CD4-positive, alpha-beta T cell (primary cell): ENCODE data around the gene MYO1E. TPM values are rescaled to one million over a fixed set of nuclear protein-coding genes. Genes with fewer than 3 reads are reported as not detected.

ENCODE experiments used
- ATAC-seq: fragments of 200-7000 bp; cut with Tn5 transposase; one replicate; pipeline ENCODE4 v1.10.0; 2022; ENCODE audit warnings: mild to moderate bottlenecking; ENCODE audit not compliant: poor library complexity
- CTCF ChIA-PET: fragments of 350-600 bp; sonication (Branson Sonifier 250); formaldehyde crosslinking; loops from one replicate; lab custom pipeline; 2021; ENCODE audit warnings: antibody characterized with exemption, inconsistent platforms; lab: Charles Lee
- POLR2A ChIA-PET: fragments of 350-600 bp; sonication (Branson Sonifier 250); formaldehyde crosslinking; loops from one replicate; lab custom pipeline; 2021; ENCODE audit warnings: antibody characterized with exemption, inconsistent platforms; lab: Charles Lee
- DNase-seq, 14 experiments: peaks; one replicate each; pipeline ENCODE4 v3.0.0-alpha.2; 2013 to 2020; ENCODE audit warnings: mixed read lengths in 2 of 14
- H3K27ac ChIP-seq, 2 donors: one replicate each; pipeline versions ENCODE4 v1.5.1 to v1.7.0; 2013; ENCODE audit warnings: low read length in 2 of 2, low read depth in 1 of 2, mild to moderate bottlenecking in 1 of 2
- H3K27me3 ChIP-seq, 2 experiments: 1 replicate in 1 of 2; 2 replicates in 1 of 2; pipeline versions ENCODE4 v1.6.1 to v1.7.0; 2013; ENCODE audit warnings: low read length in 2 of 2, control low read depth in 1 of 2, mild to moderate bottlenecking in 1 of 2, moderate library complexity in 1 of 2; ENCODE audit not compliant: insufficient read depth in 2 of 2, control insufficient read depth in 1 of 2
- H3K36me3 ChIP-seq: one replicate; pipeline ENCODE4 v1.6.1; 2013; ENCODE audit warnings: low read length, control low read depth; ENCODE audit not compliant: insufficient read depth
- H3K4me1 ChIP-seq: one replicate; pipeline ENCODE4 v1.6.1; 2013; ENCODE audit warnings: low read length, control low read depth; ENCODE audit not compliant: insufficient read depth
- H3K4me3 ChIP-seq: one replicate; pipeline ENCODE4 v1.5.1; 2013; ENCODE audit warnings: mild to moderate bottlenecking, low read length, moderate library complexity
- H3K9me3 ChIP-seq, 2 experiments: 1 replicate in 1 of 2; 2 replicates in 1 of 2; pipeline versions ENCODE4 v1.6.1 to v1.7.0; 2013; ENCODE audit warnings: low read length in 2 of 2, mild to moderate bottlenecking in 2 of 2, control low read depth in 1 of 2, moderate library complexity in 1 of 2; ENCODE audit not compliant: control insufficient read depth in 1 of 2, insufficient read depth in 1 of 2
- H3K27ac Mint-ChIP-seq: one replicate; pipeline ENCODE4 v1.8.0; 2020; ENCODE audit warnings: mixed read lengths
- H3K27me3 Mint-ChIP-seq: one replicate; pipeline ENCODE4 v1.8.0; 2021; ENCODE audit warnings: mixed read lengths
- H3K36me3 Mint-ChIP-seq: one replicate; pipeline ENCODE4 v1.8.0; 2021; ENCODE audit warnings: low read depth, mixed read lengths
- H3K4me1 Mint-ChIP-seq: one replicate; pipeline ENCODE4 v1.8.0; 2021; ENCODE audit warnings: low read depth, mixed read lengths
- H3K4me3 Mint-ChIP-seq: one replicate; pipeline ENCODE4 v1.8.0; 2020; ENCODE audit warnings: mild to moderate bottlenecking, mixed read lengths
- H3K9me3 Mint-ChIP-seq: one replicate; pipeline ENCODE4 v1.8.0; 2020; ENCODE audit warnings: mixed read lengths
- intact Hi-C, 2 experiments: fragments of 100-400 bp; cut with DNase I in 1 of 2; cut with micrococcal nuclease in 1 of 2; formaldehyde crosslinking; loops; one replicate each; pipeline versions ENCODE4 v1.15.1 to v1.9.0; 2023 to 2025; cut with DNase I, micrococcal nuclease
- total RNA-seq, 174 experiments: library from RNA in 2 of 174; stranded (reverse) in 2 of 174; gene quantifications; one replicate each; pipeline ENCODE4 v1.2.3 and lab custom pipeline; 2021 to 2026
- TF ChIP-seq, protein P1 (sequence below): fragments of 200-600 bp; IDR thresholded peaks from one replicate; pipeline ENCODE4 v1.8.0; 2022; ENCODE audit warnings: antibody characterized with exemption, mild to moderate bottlenecking

MYO1E gene
- total RNA-seq, 2 experiments from 2014 or later = 0.59 to 0.63 TPM

DNA sequence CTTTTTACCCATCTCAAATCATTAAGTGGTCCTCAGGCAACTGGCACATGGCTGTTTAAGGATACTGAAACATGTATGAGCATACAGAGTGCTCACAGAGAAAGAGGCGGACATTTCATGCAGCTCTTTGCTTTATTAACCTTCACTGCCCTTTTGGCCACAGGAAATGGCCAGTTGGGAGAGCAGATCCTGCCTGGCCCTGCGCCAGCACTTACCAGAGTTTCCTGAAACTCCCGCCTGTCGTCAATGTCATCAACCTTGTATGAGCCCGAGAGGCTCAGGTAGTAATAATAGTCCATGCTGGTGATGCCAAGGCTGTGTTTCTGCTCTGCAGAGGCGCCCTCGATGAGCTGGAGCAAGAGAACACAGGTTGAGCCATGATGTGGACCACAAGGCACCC, 148.2 kb downstream of the MYO1E start:
- peaks cover 12% of the 10 kb centered on the region for H3K27me3 Mint-ChIP-seq
- no peak overlapping the region for H3K27ac ChIP-seq
- no peak for DNase-seq
- no peaks in the 10 kb centered on the region for H3K9me3 Mint-ChIP-seq
- peaks cover 0 to 3% of the 10 kb centered on the region in 2 experiments for H3K27me3 ChIP-seq
- intact Hi-C loops = no loop called here
- H3K4me3 ChIP-seq = no peak overlapping the region
- H3K27ac Mint-ChIP-seq = no peak overlapping the region
- H3K4me1 ChIP-seq = no peaks in the 10 kb centered on the region
- H3K4me1 Mint-ChIP-seq = no peaks in the 10 kb centered on the region
- H3K36me3 ChIP-seq = no peaks in the 10 kb centered on the region
- H3K36me3 Mint-ChIP-seq = no peaks in the 10 kb centered on the region
- CTCF ChIA-PET = no interaction called here
- H3K4me3 Mint-ChIP-seq = no peak overlapping the region
- POLR2A ChIA-PET = no interaction called here
- ATAC-seq = no peak
- peaks cover 0 to 3% of the 10 kb centered on the region in 2 experiments for H3K9me3 ChIP-seq
- TF ChIP-seq, protein P1, sequence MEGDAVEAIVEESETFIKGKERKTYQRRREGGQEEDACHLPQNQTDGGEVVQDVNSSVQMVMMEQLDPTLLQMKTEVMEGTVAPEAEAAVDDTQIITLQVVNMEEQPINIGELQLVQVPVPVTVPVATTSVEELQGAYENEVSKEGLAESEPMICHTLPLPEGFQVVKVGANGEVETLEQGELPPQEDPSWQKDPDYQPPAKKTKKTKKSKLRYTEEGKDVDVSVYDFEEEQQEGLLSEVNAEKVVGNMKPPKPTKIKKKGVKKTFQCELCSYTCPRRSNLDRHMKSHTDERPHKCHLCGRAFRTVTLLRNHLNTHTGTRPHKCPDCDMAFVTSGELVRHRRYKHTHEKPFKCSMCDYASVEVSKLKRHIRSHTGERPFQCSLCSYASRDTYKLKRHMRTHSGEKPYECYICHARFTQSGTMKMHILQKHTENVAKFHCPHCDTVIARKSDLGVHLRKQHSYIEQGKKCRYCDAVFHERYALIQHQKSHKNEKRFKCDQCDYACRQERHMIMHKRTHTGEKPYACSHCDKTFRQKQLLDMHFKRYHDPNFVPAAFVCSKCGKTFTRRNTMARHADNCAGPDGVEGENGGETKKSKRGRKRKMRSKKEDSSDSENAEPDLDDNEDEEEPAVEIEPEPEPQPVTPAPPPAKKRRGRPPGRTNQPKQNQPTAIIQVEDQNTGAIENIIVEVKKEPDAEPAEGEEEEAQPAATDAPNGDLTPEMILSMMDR = no peak

DNA sequence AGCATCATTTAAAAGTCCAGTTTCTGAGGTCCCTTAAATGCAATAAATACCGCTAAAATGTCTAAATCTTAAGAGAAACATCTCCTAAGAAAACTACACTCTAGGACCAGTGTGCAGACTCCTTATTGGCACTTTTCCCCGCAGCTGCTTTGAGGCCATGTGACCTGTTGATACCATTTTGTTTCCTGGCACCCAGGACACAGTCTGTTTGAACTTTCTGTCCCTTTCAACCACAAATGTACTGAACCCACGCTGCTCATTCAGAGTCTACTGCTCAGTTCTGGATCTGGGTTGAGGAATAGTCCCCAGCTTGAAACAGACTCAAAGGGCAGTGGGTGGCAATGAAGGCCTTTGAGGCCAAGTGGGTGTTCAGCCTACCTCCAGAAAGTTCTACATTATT, 148.9 kb downstream of the MYO1E start:
- Mint-ChIP-seq H3K27me3 (peaks cover 12% of the 10 kb centered on the region), H3K27ac (no peak overlapping the region), H3K4me3 (no peak overlapping the region), H3K9me3 (no peaks in the 10 kb centered on the region), H3K4me1 (no peaks in the 10 kb centered on the region), H3K36me3 (no peaks in the 10 kb centered on the region)
- H3K27ac ChIP-seq = no peak overlapping the region
- peaks cover 0 to 3% of the 10 kb centered on the region in 2 experiments for H3K27me3 ChIP-seq
- peaks cover 0 to 3% of the 10 kb centered on the region in 2 experiments for H3K9me3 ChIP-seq
- ATAC-seq (no peak), DNase-seq (no peak)
- H3K4me1 ChIP-seq = no peaks in the 10 kb centered on the region
- intact Hi-C loops = no loop called here
- ChIA-PET POLR2A (no interaction called here), CTCF (no interaction called here)
- TF ChIP-seq, protein P1 = no peak
- H3K4me3 ChIP-seq = no peak overlapping the region
- H3K36me3 ChIP-seq = no peaks in the 10 kb centered on the region

DNA sequence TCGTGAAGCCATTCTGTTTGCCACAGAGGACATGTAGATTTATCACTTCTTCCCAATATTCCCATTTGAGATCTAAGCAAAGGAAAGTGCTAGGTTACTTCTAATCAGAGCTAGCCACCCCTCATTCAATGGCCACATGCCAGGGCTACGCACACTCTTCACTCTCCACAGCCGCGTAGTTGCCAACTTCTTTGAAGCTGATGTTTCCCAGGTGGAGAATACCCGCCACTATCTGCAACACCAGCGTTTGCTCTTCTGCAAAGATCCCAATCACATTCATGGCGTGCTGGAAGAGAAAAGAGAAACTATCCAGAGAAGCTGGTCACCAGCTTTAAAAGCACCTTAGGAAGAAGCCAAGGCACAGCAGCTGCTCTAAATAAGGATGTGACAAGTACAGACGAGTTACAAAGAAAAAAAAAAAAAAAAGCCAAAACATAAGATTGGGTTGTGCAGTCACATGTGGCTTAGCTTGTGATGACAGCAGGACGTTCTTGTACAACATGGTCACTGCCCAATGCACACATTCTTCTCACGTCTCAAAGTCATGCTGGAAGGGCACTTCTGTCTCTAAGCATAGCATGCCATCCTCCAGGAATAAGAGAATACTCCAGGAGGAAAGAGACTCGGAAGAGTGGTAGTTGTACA, 149.6 kb downstream of the MYO1E start:
- TF ChIP-seq, protein P1 = no peak
- no peaks in the 10 kb centered on the region for H3K36me3 ChIP-seq
- intact Hi-C loops = no loop called here

More for the DNA sequence above, 149.6 kb downstream of the MYO1E start:
- Mint-ChIP-seq H3K4me3 (no peak overlapping the region), H3K27ac (no peak overlapping the region), H3K27me3 (peaks cover 12% of the 10 kb centered on the region), H3K9me3 (no peaks in the 10 kb centered on the region), H3K4me1 (no peaks in the 10 kb centered on the region), H3K36me3 (no peaks in the 10 kb centered on the region)
- ChIA-PET POLR2A (no interaction called here), CTCF (no interaction called here)
- H3K4me1 ChIP-seq = no peaks in the 10 kb centered on the region
- ATAC-seq (no peak), DNase-seq (no peak)
- H3K27me3 ChIP-seq = peaks cover 0 to 3% of the 10 kb centered on the region in 2 experiments
- peaks cover 0 to 3% of the 10 kb centered on the region in 2 experiments for H3K9me3 ChIP-seq
- H3K4me3 ChIP-seq = no peak overlapping the region
- no peak overlapping the region for H3K27ac ChIP-seq
